Smooth muscle cell (in vitro differentiated cells): ENCODE measurements around the gene METTL16. TPM values are rescaled to one million over a fixed set of nuclear protein-coding genes. Genes with fewer than 3 reads are reported as not detected.

Experiments
- DNase-seq: peaks from one replicate; lab custom pipeline; 2025; ENCODE audit not compliant: unreplicated experiment; lab: John Stamatoyannopoulos, UW
- H2AFZ ChIP-seq: fragments of 200-600 bp; sonication (generic); 2 replicates; pipeline ENCODE4 v1.6.0; 2016; ENCODE audit warnings: antibody characterized with exemption, low read depth, mild to moderate bottlenecking
- H3F3A ChIP-seq: fragments of 200-600 bp; sonication (generic); 2 replicates; pipeline ENCODE4 v1.6.0; 2017; ENCODE audit warnings: antibody characterized with exemption, low read depth
- H3K27ac ChIP-seq: fragments of 200-600 bp; sonication (generic); 2 replicates; pipeline ENCODE4 v1.5.1; 2016; ENCODE audit warnings: low read depth, mild to moderate bottlenecking
- H3K27me3 ChIP-seq: fragments of 200-600 bp; sonication (generic); 2 replicates; pipeline ENCODE4 v1.6.1; 2016; ENCODE audit warnings: low read depth, mild to moderate bottlenecking
- H3K36me3 ChIP-seq: fragments of 200-600 bp; sonication (generic); 2 replicates; pipeline ENCODE4 v1.5.1; 2016; ENCODE audit warnings: low read depth
- H3K4me1 ChIP-seq: fragments of 200-600 bp; sonication (generic); 2 replicates; pipeline ENCODE4 v1.5.1; 2016; ENCODE audit warnings: low read depth
- H3K4me2 ChIP-seq: fragments of 200-600 bp; sonication (generic); 2 replicates; pipeline ENCODE4 v1.6.0; 2016; ENCODE audit warnings: mild to moderate bottlenecking
- H3K4me3 ChIP-seq: fragments of 200-600 bp; sonication (generic); 2 replicates; pipeline ENCODE4 v1.5.1; 2016; ENCODE audit warnings: mild to moderate bottlenecking
- H3K79me2 ChIP-seq: fragments of 200-600 bp; sonication (generic); 2 replicates; pipeline ENCODE4 v1.6.0; 2016; ENCODE audit warnings: low read depth, mild to moderate bottlenecking
- H3K9ac ChIP-seq: fragments of 200-600 bp; sonication (generic); 2 replicates; pipeline ENCODE4 v1.6.0; 2016; ENCODE audit warnings: low read depth
- H3K9me3 ChIP-seq: fragments of 200-600 bp; sonication (generic); replicated peaks from 2 replicates; pipeline ENCODE4 v1.5.1; 2016; ENCODE audit warnings: low read depth
- H4K20me1 ChIP-seq: fragments of 200-600 bp; sonication (generic); 2 replicates; pipeline ENCODE4 v1.6.0; 2016; ENCODE audit warnings: low read depth
- WGBS: methylation state at CpG from one replicate; pipeline ENCODE4 v1.1.7; 2016; ENCODE audit warnings: low lambda C conversion rate; 5-methylcytosine and 5-hydroxymethylcytosine counted together
- polyA plus RNA-seq: library from polyadenylated mRNA; unstranded; fragments of >200 nt; fragmentation: Nextera tagmentation; extraction: Ambion mirVana; gene quantifications from 2 replicates; pipeline ENCODE4 v1.2.1, GENCODE V29; 2016
- total RNA-seq: library from RNA; depleted of rRNA; stranded (reverse); fragments of >200 nt; gene quantifications from 2 replicates; pipeline ENCODE4 v1.2.3, GENCODE V29; 2014
- TF ChIP-seq, protein P1 (sequence below): fragments of 200-600 bp; sonication (generic); IDR thresholded peaks from 2 replicates; pipeline ENCODE4 v1.5.1; 2017; ENCODE audit warnings: borderline replicate concordance, mild to moderate bottlenecking, antibody characterized with exemption; ENCODE audit not compliant: insufficient read depth, poor library complexity, severe bottlenecking

The METTL16 gene
- total and polyA plus RNA-seq, 2 experiments from 2014 or later = 16.8 to 27.4 TPM

DNA sequence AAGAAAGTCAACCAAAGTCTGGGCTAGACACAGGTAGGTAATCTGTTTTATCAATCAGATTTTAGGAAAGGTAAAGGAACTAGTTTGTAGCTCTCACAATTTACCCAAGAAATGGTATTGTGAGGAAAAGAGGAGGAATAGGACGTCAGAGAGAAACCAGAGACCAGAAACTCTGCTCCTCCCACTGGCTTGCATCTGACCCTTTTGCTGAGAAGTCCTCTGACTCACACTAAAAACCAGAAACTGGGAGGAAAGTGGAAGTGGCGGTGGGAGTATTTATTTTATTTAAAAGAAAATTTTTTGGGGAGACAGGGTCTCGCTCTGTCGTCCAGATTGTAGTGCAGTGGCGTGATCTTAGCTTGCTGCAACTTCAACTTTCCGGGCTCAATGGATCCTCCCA lies 72.9 kb downstream of the METTL16 start:
- 65% methylated on average over 6 of the region's 6 CpGs for WGBS
- DNase-seq = no peak
- peak overlapping the region; percentile 6 for H3K4me2 ChIP-seq

DNA sequence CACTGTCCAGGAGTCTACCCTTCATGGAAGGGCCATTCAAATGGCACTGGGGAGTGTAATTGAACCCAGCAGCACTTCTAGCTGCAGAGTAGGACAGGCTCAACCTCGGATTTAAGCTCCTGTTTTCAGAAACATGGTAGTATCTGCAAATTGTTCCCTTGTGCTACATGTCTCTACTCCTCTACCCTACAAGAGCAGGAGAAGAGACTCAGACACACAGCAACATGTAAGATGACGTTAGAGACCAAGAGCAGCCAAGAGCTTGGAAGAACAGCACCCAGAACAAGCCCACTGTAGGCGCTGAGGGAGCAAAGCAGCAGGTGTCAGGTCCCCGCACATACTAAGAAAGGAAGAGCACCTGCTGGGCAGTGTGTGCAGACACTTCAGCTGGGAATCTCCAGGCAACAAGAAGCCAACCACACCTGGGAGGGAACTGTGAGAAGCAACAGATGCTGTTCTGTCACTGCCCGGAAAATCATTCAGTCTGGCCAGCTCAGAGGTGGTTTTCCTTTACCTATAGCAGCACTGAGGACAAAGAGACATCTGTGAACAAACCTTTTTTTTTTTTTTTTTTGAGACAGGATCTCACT lies 75.3 kb downstream of the METTL16 start:
- no peak for DNase-seq
- H3F3A ChIP-seq = peaks cover 4% of the 10 kb centered on the region
- 95% methylated on average over 5 of the region's 5 CpGs for WGBS
- no peaks in the 10 kb centered on the region for H3K27me3 ChIP-seq
- peaks cover 17% of the 10 kb centered on the region for H3K4me1 ChIP-seq
- H4K20me1 ChIP-seq = peaks cover 10% of the 10 kb centered on the region
- no peaks in the 10 kb centered on the region for H3K9me3 ChIP-seq
- TF ChIP-seq, protein P1, sequence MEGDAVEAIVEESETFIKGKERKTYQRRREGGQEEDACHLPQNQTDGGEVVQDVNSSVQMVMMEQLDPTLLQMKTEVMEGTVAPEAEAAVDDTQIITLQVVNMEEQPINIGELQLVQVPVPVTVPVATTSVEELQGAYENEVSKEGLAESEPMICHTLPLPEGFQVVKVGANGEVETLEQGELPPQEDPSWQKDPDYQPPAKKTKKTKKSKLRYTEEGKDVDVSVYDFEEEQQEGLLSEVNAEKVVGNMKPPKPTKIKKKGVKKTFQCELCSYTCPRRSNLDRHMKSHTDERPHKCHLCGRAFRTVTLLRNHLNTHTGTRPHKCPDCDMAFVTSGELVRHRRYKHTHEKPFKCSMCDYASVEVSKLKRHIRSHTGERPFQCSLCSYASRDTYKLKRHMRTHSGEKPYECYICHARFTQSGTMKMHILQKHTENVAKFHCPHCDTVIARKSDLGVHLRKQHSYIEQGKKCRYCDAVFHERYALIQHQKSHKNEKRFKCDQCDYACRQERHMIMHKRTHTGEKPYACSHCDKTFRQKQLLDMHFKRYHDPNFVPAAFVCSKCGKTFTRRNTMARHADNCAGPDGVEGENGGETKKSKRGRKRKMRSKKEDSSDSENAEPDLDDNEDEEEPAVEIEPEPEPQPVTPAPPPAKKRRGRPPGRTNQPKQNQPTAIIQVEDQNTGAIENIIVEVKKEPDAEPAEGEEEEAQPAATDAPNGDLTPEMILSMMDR = no peak
- H3K36me3 ChIP-seq = no peaks in the 10 kb centered on the region
- no peak overlapping the region for H2AFZ ChIP-seq
- no peak overlapping the region for H3K27ac ChIP-seq
- no peak overlapping the region for H3K4me3 ChIP-seq
- no peak overlapping the region for H3K4me2 ChIP-seq
- H3K79me2 ChIP-seq = no peaks in the 10 kb centered on the region
- H3K9ac ChIP-seq = no peak overlapping the region

More for the DNA sequence above, 72.9 kb downstream of the METTL16 start:
- Histone ChIP-seq H3K27me3 (no peaks in the 10 kb centered on the region), H3K79me2 (no peaks in the 10 kb centered on the region), H3K27ac (peak overlapping the region; percentile 79), H4K20me1 (peaks cover 7% of the 10 kb centered on the region), H3K4me3 (no peak overlapping the region), H3K9me3 (no peaks in the 10 kb centered on the region), H3F3A (peaks cover 4% of the 10 kb centered on the region), H3K9ac (no peak overlapping the region), H3K36me3 (no peaks in the 10 kb centered on the region), H2AFZ (no peak overlapping the region), H3K4me1 (peaks cover 17% of the 10 kb centered on the region)
- TF ChIP-seq, protein P1 = no peak

DNA sequence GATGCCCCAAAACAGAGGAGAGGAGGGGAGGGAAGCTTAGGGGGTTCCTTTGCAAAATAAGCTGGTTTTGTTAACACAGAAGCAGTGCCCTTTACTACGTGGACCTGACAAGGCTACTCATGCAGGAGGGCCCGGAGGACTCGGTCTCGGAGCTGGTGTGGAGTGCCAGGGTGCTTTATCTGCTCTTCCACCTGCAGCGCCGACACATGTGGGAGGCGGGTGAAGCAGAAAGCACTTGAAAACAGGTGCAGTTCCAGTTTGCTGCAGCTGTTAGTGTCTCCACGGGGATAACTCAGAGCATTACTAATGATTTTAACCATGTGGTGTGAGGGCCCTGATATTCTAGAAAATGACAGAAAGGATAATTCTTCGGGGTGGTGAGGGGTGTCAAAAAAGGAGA lies 75.8 kb downstream of the METTL16 start:
- Histone ChIP-seq H3K9ac (no peak overlapping the region), H3K27ac (peak overlapping the region; percentile 79), H3K79me2 (no peaks in the 10 kb centered on the region), H4K20me1 (peaks cover 10% of the 10 kb centered on the region), H3K4me3 (no peak overlapping the region), H3K27me3 (no peaks in the 10 kb centered on the region), H3K36me3 (no peaks in the 10 kb centered on the region), H3F3A (peaks cover 4% of the 10 kb centered on the region), H3K4me1 (peaks cover 17% of the 10 kb centered on the region), H3K4me2 (no peak overlapping the region), H2AFZ (no peak overlapping the region), H3K9me3 (no peaks in the 10 kb centered on the region)
- WGBS = 87% methylated on average over 9 of the region's 9 CpGs
- no peak for DNase-seq
- TF ChIP-seq, protein P1 = no peak

DNA sequence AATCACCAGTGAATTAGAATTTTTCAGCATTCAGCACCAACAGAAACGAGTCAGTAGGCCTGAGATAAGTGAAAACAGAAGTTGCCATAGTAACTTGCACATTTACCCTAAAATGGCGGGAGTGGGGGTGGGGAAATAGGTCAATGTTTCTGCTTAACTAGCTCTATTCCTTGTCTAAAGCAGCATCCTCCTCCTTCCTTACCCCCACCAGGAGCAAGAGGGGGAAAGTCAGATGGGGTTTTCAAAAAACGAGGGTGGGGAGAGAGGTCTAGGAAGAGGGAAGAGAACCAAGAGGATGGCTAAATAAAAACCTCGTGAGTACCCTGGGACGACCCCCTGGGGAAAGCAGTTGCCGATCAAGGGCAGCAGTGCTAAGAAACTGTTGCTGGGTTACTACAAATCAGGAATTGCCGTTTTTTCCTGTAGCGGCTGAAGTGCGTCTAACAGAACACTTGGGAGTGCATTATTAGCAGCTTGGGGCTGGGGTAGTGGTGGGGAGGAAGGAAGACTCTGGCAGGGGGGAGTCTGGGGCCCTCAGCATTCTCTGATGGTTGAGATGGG lies 76.4 kb downstream of the METTL16 start:
- Histone ChIP-seq H4K20me1 (peaks cover 10% of the 10 kb centered on the region), H3K27me3 (no peaks in the 10 kb centered on the region), H3K79me2 (no peaks in the 10 kb centered on the region), H3K4me2 (no peak overlapping the region), H3F3A (peaks cover 4% of the 10 kb centered on the region), H2AFZ (no peak overlapping the region), H3K36me3 (no peaks in the 10 kb centered on the region), H3K27ac (peak overlapping the region; percentile 79), H3K9me3 (no peaks in the 10 kb centered on the region), H3K4me3 (no peak overlapping the region), H3K9ac (peak overlapping the region; percentile 28), H3K4me1 (peaks cover 17% of the 10 kb centered on the region)
- 57% methylated on average over 9 of the region's 9 CpGs for WGBS
- no peak for DNase-seq
- TF ChIP-seq, protein P1 = no peak
